NCI-H524 (cell line): ENCODE results near the gene SPIN1.
"Not testable (repeated sequence)": the region's sequence is repeated elsewhere in the genome, so short reads cannot be mapped to it uniquely, and the experiment has no call there.

ENCODE experiments used
- DNase-seq, 2 experiments: peaks; one replicate each; lab custom pipeline; 2025; lab: John Stamatoyannopoulos, UW

The SPIN1 gene

DNA sequence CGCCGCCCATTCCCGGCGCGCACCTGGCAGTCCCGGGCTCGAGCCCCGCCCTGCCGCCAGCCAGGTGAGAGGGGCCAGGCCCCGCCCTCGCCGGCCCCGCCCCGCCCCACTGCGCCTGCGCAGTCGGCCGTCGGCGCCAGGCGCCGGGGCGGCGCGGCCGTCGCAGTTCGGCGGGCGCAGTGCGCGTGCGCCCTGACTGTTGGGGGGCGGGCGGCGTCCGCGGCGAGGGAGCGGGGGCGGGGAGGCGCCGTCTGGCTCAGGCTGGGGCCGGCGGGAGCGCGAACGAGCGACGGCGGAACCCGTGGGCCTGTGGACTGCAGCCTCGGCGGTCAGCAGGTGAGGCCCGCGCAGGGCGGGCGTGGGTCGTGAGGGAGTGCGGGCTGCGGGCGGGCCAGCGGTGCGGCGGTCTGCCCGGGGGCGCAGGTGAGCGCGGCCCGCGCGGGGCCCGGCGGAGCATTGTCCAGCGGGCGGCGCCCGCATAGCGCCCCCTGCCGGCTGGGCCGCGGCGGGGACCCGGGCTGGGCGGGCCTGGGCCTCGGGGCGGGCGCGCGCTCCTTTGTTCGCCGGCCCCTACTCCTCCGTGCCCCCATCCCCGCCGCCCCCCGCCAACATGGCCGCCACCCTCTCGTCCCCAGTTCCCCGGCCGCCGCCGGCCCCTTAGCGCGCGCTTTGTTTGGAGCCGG is at the start of gene SPIN1:
Gene SPIN1, plus strand, starts transcription at position 242 of the 683 bp plus-strand sequence. CDS start 38,096 bp downstream, outside the sequence.
- DNase-seq: peak in 1 of 2 experiments; percentile 38

GRCh38 chr9:88339317-88339716 is 48.9 kb upstream of the SPIN1 start:
- DNase-seq: no peak

- DNase-seq: no peak
Measured at GRCh38 chr9:88342246-88342645, 46.0 kb upstream of the SPIN1 start.

DNA sequence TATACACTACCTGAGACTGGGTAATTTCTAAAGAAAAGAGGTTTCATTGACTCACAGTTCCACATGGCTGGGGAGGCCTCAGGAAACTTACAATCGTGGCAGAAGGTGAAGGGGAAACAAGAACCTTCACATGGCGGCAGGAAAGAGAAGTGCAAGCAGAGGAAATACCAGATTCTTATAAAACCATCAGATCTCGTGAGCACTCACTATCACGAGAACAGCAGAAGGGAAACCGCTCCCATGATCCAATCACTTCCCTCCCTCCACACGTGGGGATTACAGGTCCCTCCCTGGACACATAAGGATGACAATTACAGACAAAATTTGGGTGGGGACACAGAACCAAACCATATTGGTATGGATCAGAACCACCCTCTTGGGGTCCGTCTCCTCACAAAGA is 44.2 kb upstream of the SPIN1 start:
- no peak for DNase-seq

- not testable (repeated sequence) for DNase-seq
Measured at GRCh38 chr9:88350354-88350753, 37.9 kb upstream of the SPIN1 start.

DNA sequence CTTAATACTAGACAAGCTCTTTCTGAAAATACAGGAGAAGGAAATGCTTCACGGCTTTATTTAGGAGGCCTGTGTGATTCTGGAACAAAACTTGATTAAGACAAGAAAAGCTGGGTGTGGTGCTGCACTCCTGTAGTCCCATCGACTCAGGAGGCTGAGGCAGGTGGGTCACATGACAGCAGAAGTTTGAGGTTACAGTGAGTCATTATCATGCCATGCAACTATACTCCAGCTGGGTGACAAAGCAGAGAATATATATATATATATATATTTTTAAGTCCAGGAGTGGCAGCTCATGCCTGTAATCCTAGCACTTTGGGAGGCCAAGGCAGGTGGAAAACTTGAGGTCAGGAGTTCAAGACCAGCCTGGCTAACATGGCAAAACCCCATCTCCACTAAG is 33.1 kb upstream of the SPIN1 start:
- DNase-seq: no peak

- DNase-seq: not testable (repeated sequence)
Measured at GRCh38 chr9:88357250-88357649, 31.0 kb upstream of the SPIN1 start.

DNA sequence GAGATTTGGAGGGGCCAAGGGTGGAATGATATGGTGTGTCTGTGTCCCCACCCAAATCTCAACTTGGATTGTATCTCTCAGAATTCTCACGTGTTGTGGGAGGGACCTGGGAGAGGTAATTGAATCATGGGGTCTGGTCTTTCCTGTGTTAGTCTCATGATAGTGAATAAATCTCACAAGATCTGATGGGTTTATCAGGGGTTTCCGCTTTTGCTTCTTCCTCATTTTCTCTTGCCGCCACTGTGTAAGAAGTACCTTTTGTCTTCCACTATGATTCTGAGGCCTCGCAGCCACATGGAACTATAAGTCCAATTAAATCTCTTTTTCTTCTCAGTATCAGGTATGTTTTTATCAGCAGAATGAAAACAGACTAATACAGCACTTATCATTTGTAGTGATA is 29.5 kb upstream of the SPIN1 start:
- no peak for DNase-seq

- DNase-seq: no peak
Measured at GRCh38 chr9:88359974-88360373, 28.3 kb upstream of the SPIN1 start.

GRCh38 chr9:88362681-88363080 is 25.6 kb upstream of the SPIN1 start:
- DNase-seq: no peak

GRCh38 chr9:88363661-88364060 is 24.6 kb upstream of the SPIN1 start:
- no peak for DNase-seq

GRCh38 chr9:88364706-88365105 is 23.5 kb upstream of the SPIN1 start:
- no peak for DNase-seq

GRCh38 chr9:88370346-88370745 is 17.9 kb upstream of the SPIN1 start:
- DNase-seq: no peak

- DNase-seq: no peak
Measured at GRCh38 chr9:88372103-88372654, 16.1 kb upstream of the SPIN1 start.

DNA sequence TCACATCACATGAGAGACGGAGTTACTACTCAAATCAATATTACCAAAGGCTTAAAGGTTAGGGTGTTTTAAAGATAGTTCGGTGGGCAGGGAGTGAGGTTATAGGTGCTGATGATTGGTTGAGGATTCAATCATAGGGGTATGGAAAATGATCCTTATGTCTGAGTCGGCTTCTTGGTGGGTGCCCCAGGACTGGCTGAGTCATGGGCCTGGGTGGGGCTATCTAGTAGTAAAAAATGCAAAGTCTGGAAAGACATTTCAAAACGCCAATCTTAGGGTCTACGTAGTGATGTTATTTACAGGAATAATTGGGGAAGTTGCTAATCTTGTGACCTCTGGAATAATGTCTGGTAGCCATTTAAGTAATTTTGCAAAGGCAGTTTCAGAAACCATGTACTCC is 15.2 kb upstream of the SPIN1 start:
- DNase-seq: no peak

- peak in 1 of 2 experiments; percentile 6 for DNase-seq
Measured at GRCh38 chr9:88378317-88378716, 9.9 kb upstream of the SPIN1 start.

- DNase-seq: no peak
Measured at GRCh38 chr9:88379352-88379751, 8.9 kb upstream of the SPIN1 start.

DNA sequence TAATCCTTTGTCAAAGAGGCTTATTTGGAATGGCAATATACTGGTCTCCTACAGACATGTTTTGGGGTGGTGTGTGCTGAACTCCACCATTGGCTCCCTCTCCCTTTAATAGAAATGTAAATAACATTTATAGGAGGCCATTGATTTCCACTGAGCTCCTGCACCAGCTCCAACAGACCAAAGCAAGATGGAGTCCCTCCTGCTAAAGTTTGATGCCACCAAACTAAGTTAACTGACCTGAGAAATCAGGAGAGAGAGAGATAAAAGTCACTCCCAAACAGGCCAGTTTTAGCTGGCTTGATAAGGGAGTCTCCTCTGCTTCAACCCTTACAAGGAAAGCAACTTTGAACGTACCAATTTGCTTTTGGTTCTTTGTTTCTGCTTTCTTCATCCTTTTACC is 8.1 kb upstream of the SPIN1 start:
- no peak for DNase-seq

DNA sequence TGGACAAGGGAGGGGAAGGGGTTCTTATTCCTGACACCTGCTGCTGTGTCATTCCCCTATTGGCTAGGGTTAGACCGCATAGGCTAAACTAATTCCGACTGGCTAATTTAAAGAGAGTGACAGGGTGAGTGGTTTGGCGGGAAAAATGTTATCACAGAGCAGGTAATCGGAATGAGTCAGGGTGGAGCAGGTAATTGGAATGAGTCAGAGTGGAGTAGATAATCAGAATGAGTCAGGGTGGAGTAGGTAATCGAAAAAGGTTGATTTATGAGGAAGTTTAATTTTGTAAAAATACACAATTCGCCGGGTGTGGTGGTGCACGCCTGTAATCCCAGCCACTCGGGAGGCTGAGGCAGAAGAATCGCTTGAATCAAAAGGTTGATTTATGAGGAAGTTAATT is 6.9 kb upstream of the SPIN1 start:
- not testable (repeated sequence) for DNase-seq

- DNase-seq: no peak
Measured at GRCh38 chr9:88383176-88383575, 5.1 kb upstream of the SPIN1 start.

GRCh38 chr9:88386137-88386536 is 2.1 kb upstream of the SPIN1 start:
- DNase-seq: not testable (repeated sequence)

- DNase-seq: no peak
Measured at GRCh38 chr9:88387036-88387551, 1.1 kb upstream of the SPIN1 start.

DNA sequence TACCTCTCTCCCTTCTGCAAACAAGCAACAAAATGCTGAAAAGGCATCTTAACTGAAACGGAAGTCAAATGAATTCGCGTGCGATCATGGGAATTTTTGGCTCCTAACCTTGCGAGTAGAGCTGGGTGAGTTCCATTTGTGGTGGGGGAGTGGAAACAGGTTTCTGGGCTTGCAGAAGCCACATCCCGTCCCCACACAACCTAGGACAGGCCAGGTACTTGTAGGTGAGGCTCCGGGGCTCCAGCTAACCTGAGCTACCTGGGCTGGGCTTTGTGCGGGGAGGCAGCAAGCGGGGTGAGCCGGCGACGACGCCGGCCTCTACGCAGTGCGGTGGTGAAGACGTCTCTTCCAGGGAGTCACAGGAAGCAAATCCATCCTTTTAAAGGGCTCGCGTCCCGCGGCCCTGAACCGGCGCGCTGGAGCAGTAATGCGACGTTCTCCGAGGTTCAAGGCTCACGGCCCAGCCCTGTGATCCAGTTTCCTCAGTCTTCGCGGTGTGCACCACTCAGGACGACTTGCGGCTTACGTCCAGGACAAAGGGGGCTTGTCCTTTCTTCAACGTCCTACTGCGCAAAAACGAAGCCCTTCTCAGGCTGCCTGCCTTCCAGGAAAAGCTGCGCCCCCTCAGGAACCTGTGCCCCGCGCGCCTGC is 567 bp upstream of the SPIN1 start:
- DNase-seq: peak in 1 of 2 experiments; percentile 4
